ENCODE measurements around the gene SNRPA.
"Not testable (repeated sequence)": the region's sequence is repeated elsewhere in the genome, so short reads cannot be mapped to it uniquely, and the experiment has no call there.

Gene SNRPA

GRCh38 chr19:40777937-40778705 is 27.1 kb downstream of the SNRPA start, which contains the start of gene RAB4B:
RAB4B (plus strand) TSS chr19:40778247; CDS start chr19:40778376, 129 bp downstream.
- peak; percentile 99 for DNase-seq

- no peak for DNase-seq
Observed at GRCh38 chr19:40778706-40779284, 27.8 kb downstream of the SNRPA start.

DNA sequence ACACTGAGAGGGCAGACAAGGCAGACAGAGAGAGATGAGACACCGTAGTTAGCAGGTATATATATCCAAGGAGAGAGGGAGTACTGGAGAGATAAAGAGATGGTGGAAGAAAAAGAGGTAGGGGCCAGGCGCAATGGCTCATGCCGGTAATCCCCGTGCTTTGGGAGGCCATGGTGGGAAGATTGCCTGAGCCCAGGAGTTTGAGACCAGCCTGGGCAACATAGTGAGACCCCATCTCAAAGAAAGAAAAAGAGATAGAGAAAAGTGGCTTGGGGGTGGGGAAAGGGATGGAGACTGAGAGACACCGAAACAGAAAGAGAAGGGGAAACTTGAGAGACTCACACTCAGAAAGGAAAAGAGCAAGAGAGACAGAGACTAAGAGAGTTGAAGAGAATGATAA is 29.6 kb downstream of the SNRPA start:
- DNase-seq: no peak

GRCh38 chr19:40781140-40781539 is 30.1 kb downstream of the SNRPA start:
- DNase-seq: no peak

DNA sequence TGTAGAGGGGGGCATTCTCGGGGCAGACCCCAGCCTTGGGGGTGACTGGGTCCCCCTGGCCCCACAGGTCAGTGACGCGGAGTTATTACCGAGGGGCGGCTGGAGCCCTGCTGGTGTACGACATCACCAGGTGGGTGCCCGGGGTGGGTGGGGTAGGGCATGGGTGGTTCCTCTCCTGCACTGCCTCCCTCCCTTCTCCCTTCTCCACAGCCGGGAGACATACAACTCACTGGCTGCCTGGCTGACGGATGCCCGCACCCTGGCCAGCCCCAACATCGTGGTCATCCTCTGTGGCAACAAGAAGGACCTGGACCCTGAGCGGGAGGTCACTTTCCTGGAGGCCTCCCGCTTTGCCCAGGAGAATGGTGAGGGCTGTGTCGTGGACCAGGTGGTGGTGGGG is 32.7 kb downstream of the SNRPA start:
- DNase-seq: no peak

DNA sequence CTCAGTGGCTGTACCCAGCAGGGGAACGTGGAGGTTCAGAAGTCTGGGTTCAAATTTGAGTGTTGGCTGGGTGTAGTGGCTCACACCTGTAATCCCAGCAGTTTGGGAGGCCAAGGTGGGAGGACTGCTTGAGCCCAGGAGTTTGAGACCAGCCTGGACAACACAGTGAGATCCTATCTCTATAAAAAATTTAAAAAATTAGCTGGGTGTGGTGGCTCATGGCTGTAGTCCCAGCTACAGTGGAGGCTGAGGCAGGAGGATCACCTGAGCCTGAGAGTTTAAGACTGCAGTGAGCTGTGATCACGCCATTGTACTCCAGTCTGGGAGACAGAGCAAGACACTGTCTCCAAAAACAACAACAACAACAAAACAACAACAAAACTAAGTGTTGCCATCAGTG is 33.1 kb downstream of the SNRPA start:
- not testable (repeated sequence) for DNase-seq

DNA sequence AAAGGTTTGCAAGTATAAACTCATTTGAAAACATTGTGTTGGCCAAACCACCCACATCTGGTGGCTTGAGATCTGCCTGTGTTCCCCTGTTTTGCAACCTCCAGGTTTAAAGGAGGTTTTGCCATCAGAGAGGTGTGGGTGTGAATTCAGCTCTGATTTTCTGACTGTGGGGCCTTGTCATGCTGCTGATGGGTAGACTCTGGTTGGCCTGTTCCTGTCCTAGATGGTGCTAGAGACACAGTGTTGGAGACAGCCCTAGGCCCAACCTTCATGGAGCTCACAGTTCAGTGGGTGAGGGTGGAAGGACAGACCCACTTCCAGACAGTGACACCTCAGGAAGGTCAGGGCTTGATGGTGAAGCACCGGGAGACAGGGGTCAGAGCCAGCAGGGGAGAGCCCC is 34.5 kb downstream of the SNRPA start:
- no peak for DNase-seq

- no peak for DNase-seq
Observed at GRCh38 chr19:40786060-40787037, 35.3 kb downstream of the SNRPA start.

DNA sequence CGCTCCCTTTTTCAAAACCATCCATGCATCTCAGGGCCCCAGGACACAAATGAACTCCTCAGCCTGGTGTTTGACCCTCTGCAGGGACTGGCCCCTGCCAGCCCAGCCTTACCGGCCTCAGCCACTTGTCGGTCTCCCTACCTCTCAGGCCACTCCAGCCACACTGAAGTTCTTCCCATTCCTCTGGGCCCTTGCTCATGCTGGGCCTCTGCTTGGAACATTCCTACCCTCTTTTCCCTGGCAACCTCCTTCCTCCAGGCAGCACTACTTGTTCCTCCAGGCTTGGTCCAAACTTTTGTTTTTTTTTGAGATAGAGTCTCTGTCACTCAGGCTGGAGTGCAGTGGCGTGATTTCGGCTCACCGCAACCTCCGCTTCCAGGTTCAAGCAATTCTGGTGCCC is 40.3 kb downstream of the SNRPA start:
- no peak for DNase-seq

- DNase-seq: no peak
Observed at GRCh38 chr19:40791996-40792395, 41.0 kb downstream of the SNRPA start.

GRCh38 chr19:40797166-40797962 is 46.4 kb downstream of the SNRPA start:
- DNase-seq: no peak

DNA sequence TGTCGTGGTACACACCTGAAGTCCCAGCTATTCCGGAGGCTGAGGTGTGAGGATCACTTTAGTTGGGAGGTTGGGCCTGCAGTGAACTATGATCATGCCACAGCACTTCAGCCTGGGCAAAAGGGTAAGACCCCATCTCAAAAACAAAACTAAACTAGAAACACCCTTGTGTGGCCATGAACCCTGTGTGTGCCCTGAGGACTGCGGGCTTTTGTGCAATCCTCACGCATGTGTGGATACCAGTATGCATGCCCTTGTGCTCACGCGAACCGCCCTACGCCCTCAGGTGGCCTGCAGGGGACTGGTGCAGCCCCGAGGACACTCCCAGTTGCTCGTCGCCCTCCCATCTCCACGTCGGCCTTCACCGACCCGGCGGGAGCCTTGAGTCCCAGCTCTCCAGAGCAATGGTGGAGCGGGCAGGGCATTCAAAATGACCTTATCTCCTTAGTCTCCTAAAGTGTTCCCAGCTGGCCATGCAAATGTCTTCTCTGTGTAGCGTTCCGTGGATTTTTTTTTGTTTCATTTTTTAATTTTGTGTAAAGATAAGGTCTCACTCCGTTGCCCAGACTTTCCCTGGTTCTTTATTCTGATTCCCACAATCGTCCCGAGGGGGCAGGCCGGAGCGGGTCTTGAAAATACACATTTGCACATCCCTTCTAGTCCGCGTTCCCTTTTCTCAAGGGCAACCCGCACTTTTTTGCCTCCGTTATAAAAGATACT is 47.1 kb downstream of the SNRPA start:
- DNase-seq: no peak

DNA sequence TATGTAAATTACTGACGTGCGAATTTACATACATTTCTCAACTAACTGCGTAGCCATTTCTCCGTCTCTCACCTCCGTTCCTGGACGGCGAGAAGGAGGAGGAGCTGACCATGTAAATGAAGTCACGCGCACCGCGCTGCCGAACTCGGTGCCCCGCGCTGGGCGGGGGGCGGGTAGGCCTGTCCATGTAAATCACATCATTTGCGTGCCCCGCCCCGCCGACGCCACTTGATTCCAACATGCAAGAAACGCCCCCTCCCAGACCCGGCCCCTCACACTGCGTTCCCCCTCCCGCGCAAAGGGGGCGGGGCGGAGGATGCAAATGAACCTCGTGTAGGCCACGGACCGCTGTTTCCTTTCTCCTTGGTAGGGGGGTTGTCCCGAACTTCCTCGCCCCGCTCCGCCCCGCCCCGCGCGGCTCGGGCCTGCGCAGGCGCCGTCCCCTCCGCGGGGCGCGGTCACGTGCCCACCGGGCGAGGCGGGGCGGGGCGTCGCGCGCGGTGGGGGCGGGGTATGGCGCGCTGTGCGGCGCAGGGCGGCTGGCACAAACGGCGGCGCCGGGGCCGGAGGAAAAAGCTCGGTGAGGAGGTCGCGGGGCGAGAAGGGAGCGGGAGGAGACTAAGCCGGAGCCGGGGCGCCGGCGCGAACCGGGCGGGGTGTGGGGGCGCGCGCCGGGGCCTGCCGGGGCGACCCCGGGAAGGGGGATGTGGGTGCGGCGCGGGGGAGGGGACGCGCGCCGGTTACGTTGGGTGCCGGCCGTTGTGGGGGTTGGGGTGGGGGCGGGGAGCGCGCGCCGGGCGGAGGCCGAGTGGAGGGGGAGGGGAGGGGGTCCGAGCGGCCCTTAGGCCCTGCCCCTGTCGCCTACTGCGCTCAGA is 47.9 kb downstream of the SNRPA start, which contains the start of gene EGLN2:
TSS of gene EGLN2 (plus strand) at position 509 of the 875 bp plus-strand sequence. CDS start 1,382 bp downstream, outside the sequence.
- peak; percentile 100 for DNase-seq

DNA sequence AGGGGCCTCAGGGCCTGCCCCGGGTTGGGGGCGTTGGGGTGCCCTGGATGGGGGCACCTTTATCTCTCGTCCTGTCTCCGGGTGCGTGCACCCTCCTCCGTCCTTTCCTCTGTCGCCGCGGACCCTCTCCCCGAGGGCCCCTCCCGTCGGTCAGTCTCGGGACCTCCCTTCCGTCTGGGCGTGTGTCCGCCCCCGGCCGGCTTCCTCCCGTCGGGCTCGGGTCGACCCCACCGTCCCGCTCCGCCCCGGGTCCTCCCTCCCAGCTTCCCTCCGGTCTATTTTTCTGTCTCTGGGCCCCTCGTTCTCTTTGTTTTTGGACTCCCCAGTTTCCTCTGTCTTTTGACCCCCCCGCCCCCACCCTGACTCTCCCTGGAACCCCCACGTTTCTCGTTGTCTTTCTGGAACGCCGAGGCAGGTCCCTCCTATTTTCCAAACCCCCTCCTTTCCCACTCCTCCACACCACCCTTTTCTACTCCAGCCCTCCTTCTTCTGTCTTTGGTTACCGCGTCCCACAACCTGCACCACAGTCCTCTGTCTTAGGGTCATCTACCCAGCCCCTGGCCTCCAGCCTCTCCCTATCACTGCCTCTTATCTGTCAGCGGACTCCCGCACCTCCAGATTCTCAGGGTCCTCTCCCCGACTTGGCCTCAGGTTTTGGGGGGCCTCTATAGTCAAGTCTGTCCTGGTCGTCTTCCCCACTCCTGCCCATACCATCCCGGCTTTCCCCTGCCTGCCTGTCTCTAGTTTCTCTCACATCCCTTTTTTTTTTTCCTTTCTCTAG is 48.7 kb downstream of the SNRPA start:
- DNase-seq: no peak

DNA sequence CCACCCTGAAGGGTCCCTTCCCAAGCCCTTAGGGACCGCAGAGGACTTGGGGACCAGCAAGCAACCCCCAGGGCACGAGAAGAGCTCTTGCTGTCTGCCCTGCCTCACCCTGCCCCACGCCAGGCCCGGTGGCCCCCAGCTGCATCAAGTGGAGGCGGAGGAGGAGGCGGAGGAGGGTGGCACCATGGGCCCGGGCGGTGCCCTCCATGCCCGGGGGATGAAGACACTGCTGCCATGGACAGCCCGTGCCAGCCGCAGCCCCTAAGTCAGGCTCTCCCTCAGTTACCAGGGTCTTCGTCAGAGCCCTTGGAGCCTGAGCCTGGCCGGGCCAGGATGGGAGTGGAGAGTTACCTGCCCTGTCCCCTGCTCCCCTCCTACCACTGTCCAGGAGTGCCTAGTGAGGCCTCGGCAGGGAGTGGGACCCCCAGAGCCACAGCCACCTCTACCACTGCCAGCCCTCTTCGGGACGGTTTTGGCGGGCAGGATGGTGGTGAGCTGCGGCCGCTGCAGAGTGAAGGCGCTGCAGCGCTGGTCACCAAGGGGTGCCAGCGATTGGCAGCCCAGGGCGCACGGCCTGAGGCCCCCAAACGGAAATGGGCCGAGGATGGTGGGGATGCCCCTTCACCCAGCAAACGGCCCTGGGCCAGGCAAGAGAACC is 49.5 kb downstream of the SNRPA start:
- DNase-seq: no peak

DNA sequence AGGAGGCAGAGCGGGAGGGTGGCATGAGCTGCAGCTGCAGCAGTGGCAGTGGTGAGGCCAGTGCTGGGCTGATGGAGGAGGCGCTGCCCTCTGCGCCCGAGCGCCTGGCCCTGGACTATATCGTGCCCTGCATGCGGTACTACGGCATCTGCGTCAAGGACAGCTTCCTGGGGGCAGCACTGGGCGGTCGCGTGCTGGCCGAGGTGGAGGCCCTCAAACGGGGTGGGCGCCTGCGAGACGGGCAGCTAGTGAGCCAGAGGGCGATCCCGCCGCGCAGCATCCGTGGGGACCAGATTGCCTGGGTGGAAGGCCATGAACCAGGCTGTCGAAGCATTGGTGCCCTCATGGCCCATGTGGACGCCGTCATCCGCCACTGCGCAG is 50.0 kb downstream of the SNRPA start:
- no peak for DNase-seq

DNA sequence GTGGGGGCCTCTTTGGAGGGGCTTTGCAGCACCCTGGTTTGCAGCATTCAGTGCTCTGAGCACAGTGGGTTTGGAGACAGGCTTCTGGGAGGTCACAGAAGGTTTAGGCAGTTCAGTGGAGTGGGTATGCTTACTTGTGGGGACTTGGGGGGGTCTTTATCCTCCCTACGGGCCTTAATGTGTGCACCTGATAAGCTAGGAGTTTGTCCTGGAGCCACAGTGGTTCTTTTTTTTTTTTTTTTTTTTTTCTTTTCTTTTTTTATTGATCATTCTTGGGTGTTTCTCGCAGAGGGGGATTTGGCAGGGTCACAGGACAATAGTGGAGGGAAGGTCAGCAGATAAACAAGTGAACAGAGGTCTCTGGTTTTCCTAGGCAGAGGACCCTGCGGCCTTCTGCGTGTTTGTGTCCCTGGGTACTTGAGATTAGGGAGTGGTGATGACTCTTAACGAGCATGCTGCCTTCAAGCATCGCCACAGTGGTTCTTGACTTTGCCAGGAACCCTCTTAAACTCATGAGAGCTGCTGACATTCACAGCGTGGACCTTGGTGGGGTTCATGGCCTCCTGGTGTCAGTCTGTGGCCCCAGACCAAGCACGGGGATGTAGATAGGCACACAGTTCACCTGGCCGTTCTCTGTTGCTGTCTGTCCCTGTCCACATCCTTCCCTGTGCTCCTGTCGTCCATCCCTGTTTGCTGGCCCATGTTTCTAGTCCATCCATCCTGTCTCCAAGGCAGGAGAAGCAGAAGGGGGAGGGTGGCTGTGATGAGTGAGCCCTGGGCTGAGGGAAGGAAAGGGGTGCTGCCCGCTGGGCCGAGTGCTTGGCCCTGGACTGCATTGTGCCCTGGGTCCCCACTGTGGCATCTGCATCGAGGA is 50.7 kb downstream of the SNRPA start:
- no peak for DNase-seq
